Parathyroid adenoma (tissue), 2 donors: ENCODE measurements around the gene SH3PXD2B.

Source experiments
- H2AFZ ChIP-seq: fragments of 300-600 bp; sonication (generic); one replicate; pipeline ENCODE4 v1.7.0; 2017; ENCODE audit warnings: antibody characterized with exemption, mild to moderate bottlenecking
- H3K27ac ChIP-seq: fragments of 300-600 bp; sonication (generic); one replicate; pipeline ENCODE4 v1.7.0; 2017
- H3K27me3 ChIP-seq: fragments of 300-600 bp; sonication (generic); one replicate; pipeline ENCODE4 v1.7.0; 2017; ENCODE audit warnings: low read length; ENCODE audit not compliant: control insufficient read depth, insufficient read depth
- H3K36me3 ChIP-seq: fragments of 300-600 bp; sonication (generic); one replicate; pipeline ENCODE4 v1.7.0; 2017; ENCODE audit warnings: low read length; ENCODE audit not compliant: control insufficient read depth, insufficient read depth
- H3K4me1 ChIP-seq: fragments of 300-600 bp; sonication (generic); one replicate; pipeline ENCODE4 v1.7.0; 2017; ENCODE audit warnings: control low read depth
- H3K4me2 ChIP-seq: fragments of 300-600 bp; sonication (generic); one replicate; pipeline ENCODE4 v1.7.0; 2017; ENCODE audit warnings: low read length
- H3K4me3 ChIP-seq: fragments of 300-600 bp; sonication (generic); one replicate; pipeline ENCODE4 v1.7.0; 2017; ENCODE audit warnings: low read depth, low read length
- H3K79me2 ChIP-seq: fragments of 300-600 bp; sonication (generic); one replicate; pipeline ENCODE4 v1.7.0; 2017; ENCODE audit warnings: control low read depth
- H3K9ac ChIP-seq: fragments of 300-600 bp; sonication (generic); one replicate; pipeline ENCODE4 v1.7.0; 2017; ENCODE audit warnings: mild to moderate bottlenecking
- H3K9me3 ChIP-seq: fragments of 300-600 bp; sonication (generic); one replicate; pipeline ENCODE4 v1.7.0; 2017; ENCODE audit warnings: low read length; ENCODE audit not compliant: control insufficient read depth
- CTCF ChIP-seq: fragments of 300-600 bp; sonication (generic); IDR thresholded peaks from one replicate; pipeline ENCODE4 v1.7.0; 2017; ENCODE audit warnings: antibody characterized with exemption, mild to moderate bottlenecking
- donor health status: primary hyperparathyroidism.

The SH3PXD2B gene

GRCh38 chr5:172417130-172417841 lies 37.0 kb downstream of the SH3PXD2B start:
- Histone ChIP-seq H2AFZ (no peak overlapping the region), H3K79me2 (no peaks in the 10 kb centered on the region), H3K9me3 (no peaks in the 10 kb centered on the region), H3K27ac (no peak overlapping the region), H3K4me3 (no peak overlapping the region), H3K4me2 (no peak overlapping the region), H3K36me3 (no peaks in the 10 kb centered on the region), H3K9ac (no peak overlapping the region), H3K4me1 (no peaks in the 10 kb centered on the region), H3K27me3 (no peaks in the 10 kb centered on the region)
- no peak for TF ChIP-seq CTCF

GRCh38 chr5:172415362-172416275 lies 38.7 kb downstream of the SH3PXD2B start:
- H3K4me2 ChIP-seq = no peak overlapping the region
- H3K9ac ChIP-seq = no peak overlapping the region
- TF ChIP-seq CTCF = no peak
- no peak overlapping the region for H3K4me3 ChIP-seq
- no peaks in the 10 kb centered on the region for H3K36me3 ChIP-seq
- H2AFZ ChIP-seq = no peak overlapping the region
- no peak overlapping the region for H3K27ac ChIP-seq
- H3K9me3 ChIP-seq = no peaks in the 10 kb centered on the region
- no peaks in the 10 kb centered on the region for H3K79me2 ChIP-seq
- no peaks in the 10 kb centered on the region for H3K27me3 ChIP-seq
- H3K4me1 ChIP-seq = no peaks in the 10 kb centered on the region

GRCh38 chr5:172414531-172415361 lies 39.6 kb downstream of the SH3PXD2B start:
- Histone ChIP-seq H3K4me1 (no peaks in the 10 kb centered on the region), H3K27me3 (no peaks in the 10 kb centered on the region), H3K36me3 (no peaks in the 10 kb centered on the region), H3K9me3 (no peaks in the 10 kb centered on the region), H2AFZ (no peak overlapping the region), H3K9ac (no peak overlapping the region), H3K27ac (no peak overlapping the region), H3K4me2 (no peak overlapping the region), H3K79me2 (no peaks in the 10 kb centered on the region), H3K4me3 (no peak overlapping the region)
- no peak for TF ChIP-seq CTCF

- no peaks in the 10 kb centered on the region for H3K36me3 ChIP-seq
- H3K27me3 ChIP-seq = no peaks in the 10 kb centered on the region
- no peak overlapping the region for H3K4me3 ChIP-seq
- no peak overlapping the region for H2AFZ ChIP-seq
- H3K9me3 ChIP-seq = no peaks in the 10 kb centered on the region
- TF ChIP-seq CTCF = no peak
- H3K79me2 ChIP-seq = no peaks in the 10 kb centered on the region
- H3K4me2 ChIP-seq = no peak overlapping the region
- H3K9ac ChIP-seq = no peak overlapping the region
- no peak overlapping the region for H3K27ac ChIP-seq
- H3K4me1 ChIP-seq = no peaks in the 10 kb centered on the region
Observed at GRCh38 chr5:172413601-172414171, 40.6 kb downstream of the SH3PXD2B start.
